PC-9 (cell line): ENCODE data around the gene TP53I11. TPM values are rescaled to one million over a fixed set of nuclear protein-coding genes. Genes with fewer than 3 reads are reported as not detected.

Experiments
- BruUV-seq: library from RNA; stranded (reverse); fragments of 400-500 nt; replicated peaks from 2 replicates; lab custom pipeline; 2021; lab: Mats Ljungman, UMichigan
- CTCF ChIA-PET: fragments of 300-600 bp; sonication (Branson Sonifier 250); formaldehyde crosslinking; loops from one replicate; lab custom pipeline; 2022; ENCODE audit warnings: antibody characterized with exemption; lab: Charles Lee
- POLR2A ChIA-PET: fragments of 300-600 bp; sonication (Branson Sonifier 250); formaldehyde crosslinking; loops from one replicate; lab custom pipeline; 2022; ENCODE audit warnings: antibody characterized with exemption; ENCODE audit not compliant: unreplicated experiment; lab: Charles Lee
- DNase-seq, 2 experiments: peaks; one replicate each; pipeline versions ENCODE4 v3.0.0 to v3.0.0-alpha.2; 2015 to 2022; ENCODE audit warnings: mixed read lengths in 1 of 2
- H2AFZ ChIP-seq: fragments of 200-600 bp; sonication (generic); 2 replicates; pipeline ENCODE4 v1.8.1; 2017; ENCODE audit warnings: antibody characterized with exemption
- H3F3A ChIP-seq: fragments of 200-600 bp; sonication (generic); 2 replicates; pipeline ENCODE4 v1.8.1; 2017; ENCODE audit warnings: antibody characterized with exemption, mild to moderate bottlenecking, low read depth; ENCODE audit not compliant: insufficient read depth
- H3K27ac ChIP-seq: fragments of 200-600 bp; sonication (generic); 2 replicates; pipeline ENCODE4 v1.6.1; 2016; ENCODE audit warnings: mixed run types
- H3K27me3 ChIP-seq: fragments of 200-600 bp; sonication (generic); 2 replicates; pipeline ENCODE4 v1.6.1; 2016; ENCODE audit warnings: low read depth, mixed run types; ENCODE audit not compliant: insufficient read depth
- H3K36me3 ChIP-seq: fragments of 200-600 bp; sonication (generic); 2 replicates; pipeline ENCODE4 v1.6.1; 2016; ENCODE audit warnings: low read depth, mixed run types
- H3K4me1 ChIP-seq: fragments of 200-600 bp; sonication (generic); replicated peaks from 2 replicates; pipeline ENCODE4 v1.6.1; 2016; ENCODE audit warnings: mixed run types; ENCODE audit not compliant: insufficient read depth
- H3K4me2 ChIP-seq: fragments of 200-600 bp; sonication (generic); 2 replicates; pipeline ENCODE4 v1.6.1; 2017; ENCODE audit warnings: mixed run types
- H3K4me3 ChIP-seq: fragments of 200-600 bp; sonication (generic); 2 replicates; pipeline ENCODE4 v1.6.1; 2016; ENCODE audit warnings: mixed run types
- H3K79me2 ChIP-seq: fragments of 200-600 bp; sonication (generic); 2 replicates; pipeline ENCODE4 v1.6.1; 2017; ENCODE audit warnings: low read depth, mixed run types
- H3K9me2 ChIP-seq: fragments of 200-600 bp; sonication (generic); 2 replicates; pipeline ENCODE4 v1.8.1; 2017; ENCODE audit warnings: mild to moderate bottlenecking; ENCODE audit not compliant: insufficient read depth
- H3K9me3 ChIP-seq: fragments of 200-600 bp; sonication (generic); 2 replicates; pipeline ENCODE4 v1.8.1; 2016; ENCODE audit warnings: low read depth; ENCODE audit not compliant: insufficient read depth
- H4K20me1 ChIP-seq: fragments of 200-600 bp; sonication (generic); 2 replicates; pipeline ENCODE4 v1.8.1; 2017; ENCODE audit not compliant: insufficient read depth
- CTCF ChIP-seq: fragments of 200-600 bp; sonication (generic); conservative IDR thresholded peaks from 2 replicates; pipeline ENCODE4 v1.6.1; 2017; ENCODE audit warnings: mixed run types, antibody characterized with exemption, mild to moderate bottlenecking, moderate library complexity
- EZH2 ChIP-seq: fragments of 200-600 bp; sonication (generic); IDR thresholded peaks from 2 replicates; pipeline ENCODE4 v1.8.0; 2017; ENCODE audit warnings: antibody characterized with exemption, low read depth
- intact Hi-C: fragments of 100-400 bp; cut with micrococcal nuclease; formaldehyde crosslinking; loops from one replicate; pipeline ENCODE4 v1.10.0; 2022; ENCODE audit not compliant: unreplicated experiment
- total RNA-seq: library from RNA; stranded (reverse); gene quantifications from 2 replicates; pipeline ENCODE4 v1.2.3, GENCODE V29; 2021

The TP53I11 gene
- total RNA-seq, 1 experiment from 2014 or later: 0.46 TPM

GRCh38 chr11:44976576-44976975, 25.9 kb upstream of the TP53I11 start:
- Histone ChIP-seq H3K36me3 (no peaks in the 10 kb centered on the region), H3K4me3 (no peak overlapping the region), H3K9me3 (no peaks in the 10 kb centered on the region), H2AFZ (no peak overlapping the region), H3K27ac (no peak overlapping the region), H3K79me2 (no peaks in the 10 kb centered on the region), H3F3A (peaks cover 37% of the 10 kb centered on the region), H3K4me2 (no peak overlapping the region), H3K4me1 (peaks cover 46% of the 10 kb centered on the region), H3K9me2 (no peaks in the 10 kb centered on the region), H3K27me3 (no peaks in the 10 kb centered on the region), H4K20me1 (no peaks in the 10 kb centered on the region)
- intact Hi-C loops: no loop called here
- TF ChIP-seq EZH2 (no peak), CTCF (no peak)
- CTCF ChIA-PET: no interaction called here
- POLR2A ChIA-PET: no interaction called here
- DNase-seq: no peak
- no TSS peak for BruUV-seq

- Histone ChIP-seq H3K36me3 (no peaks in the 10 kb centered on the region), H3K4me3 (no peak overlapping the region), H3K79me2 (no peaks in the 10 kb centered on the region), H3K9me3 (no peaks in the 10 kb centered on the region), H4K20me1 (no peaks in the 10 kb centered on the region), H3K4me1 (peaks cover 31% of the 10 kb centered on the region), H3F3A (peaks cover 22% of the 10 kb centered on the region), H2AFZ (no peak overlapping the region), H3K4me2 (no peak overlapping the region), H3K27ac (no peak overlapping the region), H3K9me2 (no peaks in the 10 kb centered on the region), H3K27me3 (0 out of 2 replicates have a peak, but pooled peaks cover 3% of the 10 kb centered on the region)
- CTCF ChIA-PET: no interaction called here
- no peak for DNase-seq
- POLR2A ChIA-PET: no interaction called here
- intact Hi-C loops: no loop called here
- BruUV-seq: no TSS peak
- TF ChIP-seq CTCF (no peak), EZH2 (no peak)
Observed at GRCh38 chr11:44974402-44975000, 23.8 kb upstream of the TP53I11 start.

- no peaks in the 10 kb centered on the region for H3K9me2 ChIP-seq
- POLR2A ChIA-PET: no interaction called here
- 0 out of 2 replicates have a peak, but pooled peaks cover 3% of the 10 kb centered on the region for H3K27me3 ChIP-seq
- DNase-seq: no peak
- no peak overlapping the region for H3K4me2 ChIP-seq
- TF ChIP-seq EZH2 (no peak), CTCF (no peak)
- H3K79me2 ChIP-seq: no peaks in the 10 kb centered on the region
- H3K9me3 ChIP-seq: no peaks in the 10 kb centered on the region
- no peak overlapping the region for H3K4me3 ChIP-seq
- intact Hi-C loops: no loop called here
- CTCF ChIA-PET: no interaction called here
- BruUV-seq: no TSS peak
- H4K20me1 ChIP-seq: no peaks in the 10 kb centered on the region
- H3F3A ChIP-seq: peaks cover 17% of the 10 kb centered on the region
- H3K27ac ChIP-seq: no peak overlapping the region
- no peak overlapping the region for H2AFZ ChIP-seq
- peaks cover 24% of the 10 kb centered on the region for H3K4me1 ChIP-seq
- H3K36me3 ChIP-seq: no peaks in the 10 kb centered on the region
Observed at GRCh38 chr11:44973632-44974401, 23.1 kb upstream of the TP53I11 start.
